ENCODE results near the gene SERPINA4.

The SERPINA4 gene

GRCh38 chr14:94578712-94579111 is 17.5 kb downstream of the SERPINA4 start:
- ChIA-PET CTCF (no interaction called here), POLR2A (no interaction called here)
- H3K4me3 ChIP-seq (ENCODE audit: low read depth, low read length) = no peak overlapping the region
- H3K36me3 ChIP-seq (ENCODE audit: control insufficient read depth in 2 of 2, insufficient read depth in 1 of 2, low read length in 2 of 2) = no peaks in the 10 kb centered on the region
- no peak overlapping the region for H3K27ac ChIP-seq (ENCODE audit: extremely low read depth, low read depth, low read length)
- no peaks in the 10 kb centered on the region for H3K9me3 ChIP-seq (ENCODE audit: control insufficient read depth, insufficient read depth, low read depth, low read length)
- no peaks in the 10 kb centered on the region for H3K4me1 ChIP-seq (ENCODE audit: control insufficient read depth, insufficient read depth, low read length)
- TF ChIP-seq ZNF548 (tag by site-specific recombination; IDR thresholded peaks at IDR 0.05) (no peak), ZNF221 (tag by site-specific recombination; IDR thresholded peaks at IDR 0.05; ENCODE audit: borderline replicate concordance) (no peak), SALL2 (tag by site-specific recombination; IDR thresholded peaks at IDR 0.05; ENCODE audit: borderline replicate concordance) (no peak), ZNF514 (tag by site-specific recombination; IDR thresholded peaks at IDR 0.05) (no peak), GFI1B (tag by site-specific recombination; IDR thresholded peaks at IDR 0.05) (no peak), ZNF391 (tag by site-specific recombination; IDR thresholded peaks at IDR 0.05; ENCODE audit: borderline replicate concordance, low read depth) (no peak)

DNA sequence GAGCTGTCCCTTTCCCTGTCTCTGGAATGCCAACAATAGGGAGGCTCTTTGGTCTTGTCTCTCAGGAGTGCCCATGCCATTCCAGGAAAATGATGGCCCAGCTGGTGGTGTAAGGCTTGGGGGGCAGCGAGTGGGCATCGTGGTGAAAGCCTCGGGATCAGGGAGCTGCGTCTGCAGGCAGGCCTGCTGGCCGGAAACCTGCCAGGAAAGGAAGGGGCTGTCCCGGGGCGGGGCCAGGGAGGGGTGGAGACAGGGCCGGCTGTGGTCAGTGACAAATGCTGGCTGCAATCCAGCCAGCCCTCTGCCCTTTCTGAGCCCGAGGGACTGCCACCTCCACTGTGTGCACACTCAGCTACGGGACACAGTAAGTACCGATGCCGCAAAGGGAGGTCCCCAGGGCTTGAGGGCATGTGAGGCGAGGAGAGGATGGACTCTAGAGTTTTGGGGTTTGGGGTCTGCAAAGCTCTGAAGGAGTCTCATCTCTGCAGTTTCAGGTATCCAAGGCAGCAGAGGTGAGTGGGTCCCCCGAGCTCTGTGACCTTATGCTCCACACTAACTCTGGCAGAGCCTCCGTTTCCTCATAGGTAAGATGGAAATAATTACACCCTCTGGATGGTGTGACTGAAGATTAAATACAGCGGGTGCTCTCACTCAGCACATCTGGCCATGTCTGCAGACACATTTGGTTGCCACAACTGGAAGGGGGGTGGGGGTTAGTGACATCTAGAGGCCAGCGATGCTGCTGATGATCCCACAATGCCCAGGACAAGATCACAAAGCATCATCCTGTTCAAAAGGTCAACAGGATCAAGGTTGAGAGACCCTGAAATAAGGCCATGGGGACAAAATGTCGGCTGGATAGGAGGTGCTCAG is 20.1 kb downstream of the SERPINA4 start, which contains the start of gene SERPINA5:
TSS of gene SERPINA5 (plus strand) at position 300 of the 873 bp plus-strand sequence. CDS start 5,937 bp downstream, outside the sequence.
- Histone ChIP-seq H3K27ac (ENCODE audit: extremely low read depth, low read depth, low read length) (no peak within 1 kb of the TSS), H3K4me3 (ENCODE audit: low read depth, low read length) (no peak within 1 kb of the TSS), H3K4me1 (ENCODE audit: control insufficient read depth, insufficient read depth, low read length) (no peaks in the 10 kb centered on the region), H3K36me3 (ENCODE audit: control insufficient read depth in 2 of 2, insufficient read depth in 1 of 2, low read length in 2 of 2) (no peaks in the 10 kb centered on the region), H3K9me3 (ENCODE audit: control insufficient read depth, insufficient read depth, low read depth, low read length) (no peaks in the 10 kb centered on the region)
- ChIA-PET CTCF (no interaction called here), POLR2A (no interaction called here)
- no peak for TF ChIP-seq GLIS1 (tag by site-specific recombination; IDR thresholded peaks at IDR 0.05)
- TF ChIP-seq ZNF701 (tag by site-specific recombination; IDR thresholded peaks at IDR 0.05) = no peak

GRCh38 chr14:94582199-94582750 is 21.0 kb downstream of the SERPINA4 start:
- POLR2A ChIA-PET = no interaction called here
- Histone ChIP-seq H3K4me1 (ENCODE audit: control insufficient read depth, insufficient read depth, low read length) (no peaks in the 10 kb centered on the region), H3K4me3 (ENCODE audit: low read depth, low read length) (no peak overlapping the region), H3K9me3 (ENCODE audit: control insufficient read depth, insufficient read depth, low read depth, low read length) (no peaks in the 10 kb centered on the region), H3K27ac (ENCODE audit: extremely low read depth, low read depth, low read length) (no peak overlapping the region), H3K36me3 (ENCODE audit: control insufficient read depth in 2 of 2, insufficient read depth in 1 of 2, low read length in 2 of 2) (no peaks in the 10 kb centered on the region)
- CTCF ChIA-PET = interaction anchor here (0.7 kb wide), 1 partner anchor 185 kb away, joined by 3 read pairs; no protein-coding TSS in a partner anchor
- TF ChIP-seq ZNF830 (tag by site-specific recombination; IDR thresholded peaks at IDR 0.05; ENCODE audit: low read depth) = no peak
- no peak for TF ChIP-seq ZBTB26 (tag by site-specific recombination; optimal IDR thresholded peaks at IDR 0.05)
- no peak for TF ChIP-seq ZNF394 (tag by site-specific recombination; IDR thresholded peaks at IDR 0.05; ENCODE audit: borderline replicate concordance)
- TF ChIP-seq ZSCAN5A (tag by site-specific recombination; IDR thresholded peaks at IDR 0.05) = no peak
- no peak for TF ChIP-seq ZBTB17 (tag by site-specific recombination; IDR thresholded peaks at IDR 0.05)
- no peak for TF ChIP-seq ZBTB48 (tag by site-specific recombination; IDR thresholded peaks at IDR 0.05)
- no peak for TF ChIP-seq ZNF26 (tag by site-specific recombination; IDR thresholded peaks at IDR 0.05)
- no peak for TF ChIP-seq ZNF555 (tag by site-specific recombination; conservative IDR thresholded peaks at IDR 0.05)
- no peak for TF ChIP-seq ZEB2 (tag by site-specific recombination; IDR thresholded peaks at IDR 0.05)
- no peak for TF ChIP-seq WT1 (tag by site-specific recombination; IDR thresholded peaks at IDR 0.05)
- no peak for TF ChIP-seq ZNF747 (tag by site-specific recombination; IDR thresholded peaks at IDR 0.05)
- TF ChIP-seq ZNF24 (tag by site-specific recombination; IDR thresholded peaks at IDR 0.05) = no peak
- TF ChIP-seq GFI1B (tag by site-specific recombination; IDR thresholded peaks at IDR 0.05) = no peak
- TF ChIP-seq ZBTB1 (tag by site-specific recombination; IDR thresholded peaks at IDR 0.05) = no peak
- no peak for TF ChIP-seq ZNF580 (tag by site-specific recombination; IDR thresholded peaks at IDR 0.05)
- no peak for TF ChIP-seq ZNF514 (tag by site-specific recombination; IDR thresholded peaks at IDR 0.05)

Measured in HEK293 (cell line).